ENCODE results near the gene JAGN1. TPM values are rescaled to one million over a fixed set of nuclear protein-coding genes. Genes with fewer than 3 reads are reported as not detected.

Gene JAGN1
- total RNA-seq, 1 experiment from 2014 or later: 19.9 TPM

DNA sequence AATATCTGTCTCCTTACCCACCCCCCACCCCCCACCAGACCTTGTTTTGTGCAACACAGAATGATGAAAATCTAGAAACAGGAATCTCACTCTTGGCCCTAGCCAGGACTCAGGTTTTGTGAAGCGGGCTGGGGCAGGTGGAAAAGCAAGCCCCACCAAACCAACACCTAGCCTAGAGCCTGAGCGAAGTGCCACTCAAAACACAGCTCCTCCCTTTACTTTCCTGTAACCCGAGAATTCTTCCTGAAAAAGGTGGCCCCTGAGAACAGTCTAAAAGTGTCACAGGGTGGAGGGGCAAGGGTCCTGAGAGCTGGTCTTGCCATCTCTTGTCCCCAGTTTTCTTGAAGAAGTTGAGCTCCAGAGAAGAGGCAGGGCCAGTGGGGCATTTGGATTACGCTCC is 29.2 kb upstream of the JAGN1 start:
- ChIA-PET CTCF (no interaction called here), POLR2A (no interaction called here)
- Histone ChIP-seq H3K4me1 (ENCODE audit: control insufficient read depth, insufficient read depth, low read length) (peaks cover 6% of the 10 kb centered on the region; the same call in 1 of the 2 replicates), H3K27ac (ENCODE audit: low read length) (no peak overlapping the region), H3K36me3 (ENCODE audit: control insufficient read depth, insufficient read depth, low read length) (no peaks in the 10 kb centered on the region), H3K4me3 (ENCODE audit: low read depth in 2 of 2, low read length in 2 of 2) (no peak overlapping the region), H3K27me3 (ENCODE audit: control insufficient read depth, insufficient read depth, low read length) (no peaks in the 10 kb centered on the region), H3K9me3 (ENCODE audit: control insufficient read depth, insufficient read depth, low read depth, low read length) (no peaks in the 10 kb centered on the region)
- intact Hi-C loops (cut with micrococcal nuclease; ENCODE audit: unreplicated experiment): no loop called here
- in situ Hi-C loops (cut with HindIII; ENCODE audit: low pct_unique_long_range_greater_than_20kb, low sequenced_read_pairs): no loop called here
- DNase-seq (ENCODE audit: low read depth, low spot score) (no peak), ATAC-seq (no peak)
- TF ChIP-seq SIN3A (IDR thresholded peaks at IDR 0.05; ENCODE audit: borderline replicate concordance, insufficient read depth, low read depth, low read length) (no peak), TCF7L2 (IDR thresholded peaks at IDR 0.05; ENCODE audit: low read depth, low read length) (no peak), POLR2AphosphoS5 (IDR thresholded peaks at IDR 0.05; ENCODE audit: low read depth, low read length) (no peak)
- TF ChIP-seq, protein P1, sequence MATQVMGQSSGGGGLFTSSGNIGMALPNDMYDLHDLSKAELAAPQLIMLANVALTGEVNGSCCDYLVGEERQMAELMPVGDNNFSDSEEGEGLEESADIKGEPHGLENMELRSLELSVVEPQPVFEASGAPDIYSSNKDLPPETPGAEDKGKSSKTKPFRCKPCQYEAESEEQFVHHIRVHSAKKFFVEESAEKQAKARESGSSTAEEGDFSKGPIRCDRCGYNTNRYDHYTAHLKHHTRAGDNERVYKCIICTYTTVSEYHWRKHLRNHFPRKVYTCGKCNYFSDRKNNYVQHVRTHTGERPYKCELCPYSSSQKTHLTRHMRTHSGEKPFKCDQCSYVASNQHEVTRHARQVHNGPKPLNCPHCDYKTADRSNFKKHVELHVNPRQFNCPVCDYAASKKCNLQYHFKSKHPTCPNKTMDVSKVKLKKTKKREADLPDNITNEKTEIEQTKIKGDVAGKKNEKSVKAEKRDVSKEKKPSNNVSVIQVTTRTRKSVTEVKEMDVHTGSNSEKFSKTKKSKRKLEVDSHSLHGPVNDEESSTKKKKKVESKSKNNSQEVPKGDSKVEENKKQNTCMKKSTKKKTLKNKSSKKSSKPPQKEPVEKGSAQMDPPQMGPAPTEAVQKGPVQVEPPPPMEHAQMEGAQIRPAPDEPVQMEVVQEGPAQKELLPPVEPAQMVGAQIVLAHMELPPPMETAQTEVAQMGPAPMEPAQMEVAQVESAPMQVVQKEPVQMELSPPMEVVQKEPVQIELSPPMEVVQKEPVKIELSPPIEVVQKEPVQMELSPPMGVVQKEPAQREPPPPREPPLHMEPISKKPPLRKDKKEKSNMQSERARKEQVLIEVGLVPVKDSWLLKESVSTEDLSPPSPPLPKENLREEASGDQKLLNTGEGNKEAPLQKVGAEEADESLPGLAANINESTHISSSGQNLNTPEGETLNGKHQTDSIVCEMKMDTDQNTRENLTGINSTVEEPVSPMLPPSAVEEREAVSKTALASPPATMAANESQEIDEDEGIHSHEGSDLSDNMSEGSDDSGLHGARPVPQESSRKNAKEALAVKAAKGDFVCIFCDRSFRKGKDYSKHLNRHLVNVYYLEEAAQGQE (IDR thresholded peaks at IDR 0.05; ENCODE audit: insufficient read depth in 1 of 2, low read depth in 2 of 2, low read length in 1 of 2): no peak
- TF ChIP-seq, protein P2, sequence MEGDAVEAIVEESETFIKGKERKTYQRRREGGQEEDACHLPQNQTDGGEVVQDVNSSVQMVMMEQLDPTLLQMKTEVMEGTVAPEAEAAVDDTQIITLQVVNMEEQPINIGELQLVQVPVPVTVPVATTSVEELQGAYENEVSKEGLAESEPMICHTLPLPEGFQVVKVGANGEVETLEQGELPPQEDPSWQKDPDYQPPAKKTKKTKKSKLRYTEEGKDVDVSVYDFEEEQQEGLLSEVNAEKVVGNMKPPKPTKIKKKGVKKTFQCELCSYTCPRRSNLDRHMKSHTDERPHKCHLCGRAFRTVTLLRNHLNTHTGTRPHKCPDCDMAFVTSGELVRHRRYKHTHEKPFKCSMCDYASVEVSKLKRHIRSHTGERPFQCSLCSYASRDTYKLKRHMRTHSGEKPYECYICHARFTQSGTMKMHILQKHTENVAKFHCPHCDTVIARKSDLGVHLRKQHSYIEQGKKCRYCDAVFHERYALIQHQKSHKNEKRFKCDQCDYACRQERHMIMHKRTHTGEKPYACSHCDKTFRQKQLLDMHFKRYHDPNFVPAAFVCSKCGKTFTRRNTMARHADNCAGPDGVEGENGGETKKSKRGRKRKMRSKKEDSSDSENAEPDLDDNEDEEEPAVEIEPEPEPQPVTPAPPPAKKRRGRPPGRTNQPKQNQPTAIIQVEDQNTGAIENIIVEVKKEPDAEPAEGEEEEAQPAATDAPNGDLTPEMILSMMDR (IDR thresholded peaks at IDR 0.05): no peak
- no TSS peak for BruUV-seq (replicated peaks)

DNA sequence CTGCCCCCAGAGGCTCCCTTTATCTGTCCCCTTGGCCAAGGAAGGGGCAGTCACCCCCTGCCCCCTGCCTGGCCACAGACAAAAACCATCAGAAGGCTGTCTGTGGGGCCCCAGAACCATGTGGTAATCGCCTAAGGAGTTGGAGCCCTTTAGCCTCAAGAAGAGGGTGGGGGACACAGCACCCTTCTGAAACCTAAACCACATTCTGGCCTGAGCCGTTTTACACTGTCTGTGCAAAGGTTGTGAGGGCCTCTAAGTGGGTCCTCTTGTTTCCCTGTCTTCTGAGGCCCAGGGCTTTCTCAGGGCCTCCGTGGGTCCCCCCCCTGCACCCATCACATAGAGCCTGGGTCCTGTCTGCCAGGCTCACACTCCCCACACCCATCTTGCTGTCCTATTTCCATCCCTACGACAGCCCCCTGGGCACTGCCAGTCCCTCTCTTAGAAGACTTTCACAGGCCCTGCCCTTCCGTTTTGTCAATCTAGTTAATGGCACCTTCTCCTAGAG is 28.7 kb upstream of the JAGN1 start:
- ChIA-PET POLR2A (no interaction called here), CTCF (no interaction called here)
- H3K9me3 ChIP-seq (ENCODE audit: control insufficient read depth, insufficient read depth, low read depth, low read length): no peaks in the 10 kb centered on the region
- intact Hi-C loops (cut with micrococcal nuclease; ENCODE audit: unreplicated experiment) (no loop called here), in situ Hi-C loops (cut with HindIII; ENCODE audit: low pct_unique_long_range_greater_than_20kb, low sequenced_read_pairs) (no loop called here)
- no peak for ATAC-seq
- peaks cover 6% of the 10 kb centered on the region; the same call in 1 of the 2 replicates for H3K4me1 ChIP-seq (ENCODE audit: control insufficient read depth, insufficient read depth, low read length)
- H3K36me3 ChIP-seq (ENCODE audit: control insufficient read depth, insufficient read depth, low read length): no peaks in the 10 kb centered on the region
- DNase-seq (ENCODE audit: low read depth, low spot score): no peak
- no TSS peak for BruUV-seq (replicated peaks)
- no peak overlapping the region for H3K27ac ChIP-seq (ENCODE audit: low read length)
- H3K27me3 ChIP-seq (ENCODE audit: control insufficient read depth, insufficient read depth, low read length): no peaks in the 10 kb centered on the region
- TF ChIP-seq POLR2AphosphoS5 (IDR thresholded peaks at IDR 0.05; ENCODE audit: low read depth, low read length) (no peak), SIN3A (IDR thresholded peaks at IDR 0.05; ENCODE audit: borderline replicate concordance, insufficient read depth, low read depth, low read length) (no peak), TCF7L2 (IDR thresholded peaks at IDR 0.05; ENCODE audit: low read depth, low read length) (no peak)
- TF ChIP-seq, protein P1 (IDR thresholded peaks at IDR 0.05; ENCODE audit: insufficient read depth in 1 of 2, low read depth in 2 of 2, low read length in 1 of 2): no peak
- TF ChIP-seq, protein P2 (IDR thresholded peaks at IDR 0.05): no peak
- H3K4me3 ChIP-seq (ENCODE audit: low read depth in 2 of 2, low read length in 2 of 2): no peak overlapping the region
